Measurements from ENCODE around the gene PSMB7. TPM values are rescaled to one million over a fixed set of nuclear protein-coding genes. Genes with fewer than 3 reads are reported as not detected.

The PSMB7 gene
- total RNA-seq, 2 donors from 2014 or later, result 70.7 to 77.5 TPM

Other genes starting within 250 kb of the PSMB7 start
- 10 to 100 TPM in 1 of 2 donors, 1 to 10 TPM in 1; 7.8 to 12.7 TPM for gene NEK6, start 157.5 kb downstream of the PSMB7 start, total RNA-seq
- gene ADGRD2, start 35.0 kb upstream of the PSMB7 start, total RNA-seq, result not detected
- not detected for gene NR5A1, start 92.0 kb upstream of the PSMB7 start, total RNA-seq

Measured in T-helper 17 cell (primary cell).